ENCODE results near the gene C3orf22. TPM values are rescaled to one million over a fixed set of nuclear protein-coding genes. Genes with fewer than 3 reads are reported as not detected.

Gene C3orf22
- total RNA-seq, 1 donor from 2014 or later, result not detected

DNA sequence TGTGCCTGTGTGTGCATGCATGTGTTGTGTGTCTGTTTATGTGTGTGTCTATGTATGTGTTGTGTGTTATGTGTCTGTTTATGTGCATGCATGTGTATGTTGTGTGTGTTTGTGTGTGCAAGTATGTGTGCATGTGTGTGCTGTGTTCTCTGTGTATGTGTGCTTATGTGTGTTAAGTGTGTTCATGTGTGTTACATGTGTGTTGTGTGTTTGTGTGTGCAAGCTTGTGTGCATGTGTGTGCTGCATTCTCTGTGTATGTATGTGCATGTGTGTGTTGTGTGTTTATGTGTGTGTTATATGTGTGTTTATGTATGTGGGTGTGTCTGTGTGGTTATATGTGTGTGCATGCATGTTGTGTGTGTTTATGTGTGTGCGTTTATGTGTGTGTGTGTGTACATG lies 56.1 kb downstream of the C3orf22 start:
- no peak overlapping the region for H3K27ac Mint-ChIP-seq
- no peak for DNase-seq (ENCODE audit: extremely low spot score, unreplicated experiment)
- TF ChIP-seq, protein P1, sequence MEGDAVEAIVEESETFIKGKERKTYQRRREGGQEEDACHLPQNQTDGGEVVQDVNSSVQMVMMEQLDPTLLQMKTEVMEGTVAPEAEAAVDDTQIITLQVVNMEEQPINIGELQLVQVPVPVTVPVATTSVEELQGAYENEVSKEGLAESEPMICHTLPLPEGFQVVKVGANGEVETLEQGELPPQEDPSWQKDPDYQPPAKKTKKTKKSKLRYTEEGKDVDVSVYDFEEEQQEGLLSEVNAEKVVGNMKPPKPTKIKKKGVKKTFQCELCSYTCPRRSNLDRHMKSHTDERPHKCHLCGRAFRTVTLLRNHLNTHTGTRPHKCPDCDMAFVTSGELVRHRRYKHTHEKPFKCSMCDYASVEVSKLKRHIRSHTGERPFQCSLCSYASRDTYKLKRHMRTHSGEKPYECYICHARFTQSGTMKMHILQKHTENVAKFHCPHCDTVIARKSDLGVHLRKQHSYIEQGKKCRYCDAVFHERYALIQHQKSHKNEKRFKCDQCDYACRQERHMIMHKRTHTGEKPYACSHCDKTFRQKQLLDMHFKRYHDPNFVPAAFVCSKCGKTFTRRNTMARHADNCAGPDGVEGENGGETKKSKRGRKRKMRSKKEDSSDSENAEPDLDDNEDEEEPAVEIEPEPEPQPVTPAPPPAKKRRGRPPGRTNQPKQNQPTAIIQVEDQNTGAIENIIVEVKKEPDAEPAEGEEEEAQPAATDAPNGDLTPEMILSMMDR (conservative IDR thresholded peaks at IDR 0.05), result no peak
- H3K4me1 Mint-ChIP-seq (ENCODE audit: unreplicated experiment), result no peaks in the 10 kb centered on the region
- peaks cover 15% of the 10 kb centered on the region for H3K27me3 Mint-ChIP-seq
- no peak overlapping the region for H3K4me3 Mint-ChIP-seq
- no peaks in the 10 kb centered on the region for H3K9me3 Mint-ChIP-seq
- H3K36me3 Mint-ChIP-seq, result no peaks in the 10 kb centered on the region

DNA sequence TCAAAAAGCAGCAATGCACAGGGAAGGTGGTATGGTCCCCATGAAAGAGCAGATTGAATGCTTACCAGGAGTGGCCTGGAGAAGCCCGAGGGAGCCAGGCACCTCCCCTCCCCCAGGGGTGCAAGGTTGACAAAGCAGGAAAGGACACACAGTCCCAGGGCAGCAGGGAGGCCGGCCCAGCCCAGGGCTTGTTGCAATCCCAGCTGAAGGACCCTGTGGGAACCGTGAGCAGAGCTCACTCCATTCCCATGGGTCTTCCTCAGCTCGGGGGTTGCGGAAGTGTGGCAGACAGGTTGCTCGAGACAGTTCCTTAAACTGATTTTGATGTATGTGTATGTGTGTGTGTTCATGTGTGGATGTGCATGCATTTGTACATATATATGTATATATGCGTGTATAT lies 57.0 kb downstream of the C3orf22 start:
- no peak overlapping the region for H3K27ac Mint-ChIP-seq
- no peak for DNase-seq (ENCODE audit: extremely low spot score, unreplicated experiment)
- H3K4me3 Mint-ChIP-seq, result no peak overlapping the region
- TF ChIP-seq, protein P1 (conservative IDR thresholded peaks at IDR 0.05), result no peak
- no peaks in the 10 kb centered on the region for H3K4me1 Mint-ChIP-seq (ENCODE audit: unreplicated experiment)
- peaks cover 18% of the 10 kb centered on the region for H3K27me3 Mint-ChIP-seq
- H3K9me3 Mint-ChIP-seq, result no peaks in the 10 kb centered on the region
- no peaks in the 10 kb centered on the region for H3K36me3 Mint-ChIP-seq

DNA sequence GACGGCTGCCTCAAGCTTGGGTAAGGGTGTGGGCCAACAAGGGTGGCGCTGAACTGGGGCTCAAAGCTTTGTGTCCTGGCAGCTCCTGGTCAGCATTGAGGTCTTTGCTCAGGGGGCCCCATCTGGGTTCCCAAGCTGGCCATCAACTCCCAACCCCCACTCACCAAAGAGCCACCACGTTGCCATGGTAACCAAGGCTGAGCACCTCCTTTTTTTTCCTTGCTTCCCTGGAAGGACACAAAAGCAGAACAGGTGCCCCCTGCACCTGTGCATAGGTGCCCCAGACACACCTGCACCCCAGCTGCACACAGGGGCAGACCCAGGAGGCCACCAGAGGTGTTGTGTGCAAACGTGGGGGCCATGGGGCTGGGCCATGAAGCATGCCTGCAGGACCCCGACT lies 57.7 kb downstream of the C3orf22 start:
- no peak overlapping the region for H3K27ac Mint-ChIP-seq
- TF ChIP-seq, protein P1 (conservative IDR thresholded peaks at IDR 0.05), result no peak
- no peak for DNase-seq (ENCODE audit: extremely low spot score, unreplicated experiment)
- no peaks in the 10 kb centered on the region for H3K4me1 Mint-ChIP-seq (ENCODE audit: unreplicated experiment)
- H3K9me3 Mint-ChIP-seq, result no peaks in the 10 kb centered on the region
- peaks cover 15% of the 10 kb centered on the region for H3K27me3 Mint-ChIP-seq
- H3K36me3 Mint-ChIP-seq, result no peaks in the 10 kb centered on the region
- H3K4me3 Mint-ChIP-seq, result no peak overlapping the region

DNA sequence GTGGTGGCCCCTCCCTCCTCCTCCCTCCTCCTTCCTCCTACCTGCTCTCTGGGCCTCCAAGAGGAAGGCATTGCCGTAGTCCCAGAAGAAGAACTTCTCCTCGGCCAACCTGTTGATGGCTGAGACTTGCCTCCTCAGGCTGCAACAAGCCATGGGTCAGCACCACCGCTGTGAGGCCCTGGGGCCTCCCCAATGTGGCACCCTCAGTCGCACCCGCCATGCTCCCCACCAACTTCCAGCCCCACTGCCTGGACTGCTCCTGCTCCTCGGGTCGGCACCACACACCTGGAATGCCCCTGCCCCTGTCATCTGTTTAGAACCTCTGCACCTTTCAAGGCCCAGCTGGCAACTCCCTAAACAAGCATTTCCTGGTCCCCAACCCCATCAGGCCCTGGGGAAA lies 58.7 kb downstream of the C3orf22 start:
- no peaks in the 10 kb centered on the region for H3K4me1 Mint-ChIP-seq (ENCODE audit: unreplicated experiment)
- no peak overlapping the region for H3K4me3 Mint-ChIP-seq
- H3K36me3 Mint-ChIP-seq, result no peaks in the 10 kb centered on the region
- no peak overlapping the region for H3K27ac Mint-ChIP-seq
- TF ChIP-seq, protein P1 (conservative IDR thresholded peaks at IDR 0.05), result no peak
- DNase-seq (ENCODE audit: extremely low spot score, unreplicated experiment), result no peak
- no peaks in the 10 kb centered on the region for H3K9me3 Mint-ChIP-seq
- H3K27me3 Mint-ChIP-seq, result peaks cover 11% of the 10 kb centered on the region

Other genes with a start within 250 kb of the C3orf22 start
- gene KLF15, start 201.5 kb downstream of the C3orf22 start, total RNA-seq (ENCODE audit: low replicate concordance), result 2.4 and 7.9 TPM in 2 replicates
- 4.3 TPM in 1 of 2 replicates, not detected in the other for gene CFAP100, start 164.0 kb downstream of the C3orf22 start, total RNA-seq (ENCODE audit: low replicate concordance)
- 29.0 and 30.0 TPM in 2 replicates for gene ZXDC, start 83.0 kb downstream of the C3orf22 start, total RNA-seq (ENCODE audit: low replicate concordance)
- not detected in 2 replicates for gene UROC1, start 41.2 kb downstream of the C3orf22 start, total RNA-seq (ENCODE audit: low replicate concordance)
- gene CHST13, start 34.8 kb downstream of the C3orf22 start, total RNA-seq (ENCODE audit: low replicate concordance), result 0.31 and 0.67 TPM in 2 replicates
- 14.4 and 14.6 TPM in 2 replicates for gene TXNRD3, start 96.2 kb upstream of the C3orf22 start, total RNA-seq (ENCODE audit: low replicate concordance)
- gene CHCHD6, start 145.3 kb upstream of the C3orf22 start, total RNA-seq (ENCODE audit: low replicate concordance), result 9.9 and 17.5 TPM in 2 replicates

Measured in type B pancreatic cell (in vitro differentiated cells).